GM21381 (cell line): ENCODE results near the gene GAS6.
"Not testable (repeated sequence)": the region's sequence is repeated elsewhere in the genome, so short reads cannot be mapped to it uniquely, and the experiment has no call there.

ENCODE experiments used
- ATAC-seq: cut with Tn5 transposase; IDR thresholded peaks from one replicate; pipeline ENCODE4 v1.9.1; 2021; ENCODE audit warnings: mild to moderate bottlenecking, moderate library complexity; ENCODE audit not compliant: unreplicated experiment

Gene GAS6

DNA sequence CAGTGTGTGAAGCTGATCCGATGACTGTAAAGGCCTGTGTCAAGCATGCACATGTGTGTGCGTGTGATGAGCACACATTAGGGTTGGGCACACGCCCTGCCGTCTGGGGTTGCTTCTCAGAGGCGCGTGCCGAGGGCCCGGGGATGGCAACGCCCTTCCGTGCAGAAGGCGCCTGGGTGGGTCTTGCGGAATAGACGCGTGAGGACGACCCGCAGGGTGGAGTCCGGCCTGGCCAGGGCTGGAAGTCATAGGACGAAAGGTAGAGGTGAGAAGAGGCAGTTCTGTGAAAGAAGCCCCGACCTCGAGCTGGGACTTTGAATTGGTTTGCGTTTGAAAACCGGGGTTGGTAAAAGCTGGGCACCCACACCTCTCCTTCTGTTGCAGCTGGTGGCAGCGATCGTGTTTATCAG is 69.1 kb downstream of the GAS6 start:
- ATAC-seq, result no peak

DNA sequence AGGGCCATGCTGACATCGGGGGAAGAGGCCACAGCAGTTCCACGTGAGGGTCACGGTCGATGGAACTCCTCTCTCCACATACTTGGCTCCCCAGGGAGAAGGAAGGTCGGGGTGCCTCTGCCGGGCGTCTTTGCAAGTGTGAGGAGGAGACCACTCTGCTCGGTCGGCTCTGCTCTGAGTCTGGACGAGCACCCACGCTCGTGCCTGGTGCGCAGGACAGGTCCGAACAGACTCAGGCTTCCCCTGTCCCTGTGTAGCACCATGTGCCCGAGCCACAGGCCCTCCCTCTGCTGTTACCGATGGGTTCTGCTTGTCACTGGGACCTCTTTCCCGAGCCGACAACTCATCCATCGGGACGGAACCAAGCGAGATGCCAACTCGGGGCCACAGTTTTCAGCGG is 69.8 kb downstream of the GAS6 start:
- ATAC-seq, result no peak

DNA sequence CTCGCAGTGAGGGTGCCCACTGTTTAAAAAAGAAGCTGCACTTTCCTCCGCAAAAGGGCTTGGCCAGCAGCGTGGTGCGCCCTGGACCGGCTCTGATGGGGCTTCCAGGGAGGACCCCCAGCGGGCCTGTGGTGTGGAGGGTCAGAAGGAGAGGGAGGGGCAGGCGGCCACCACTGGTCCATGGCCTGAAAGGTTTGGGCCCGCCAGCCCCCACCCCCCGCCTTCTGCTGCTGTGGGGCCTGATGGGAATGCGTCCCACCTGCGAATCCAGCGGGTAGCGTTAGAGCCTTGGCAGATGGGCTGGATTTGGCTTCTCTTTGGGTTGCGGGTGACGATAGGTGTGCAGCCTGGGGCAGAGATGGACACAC is 70.2 kb downstream of the GAS6 start:
- no peak for ATAC-seq

DNA sequence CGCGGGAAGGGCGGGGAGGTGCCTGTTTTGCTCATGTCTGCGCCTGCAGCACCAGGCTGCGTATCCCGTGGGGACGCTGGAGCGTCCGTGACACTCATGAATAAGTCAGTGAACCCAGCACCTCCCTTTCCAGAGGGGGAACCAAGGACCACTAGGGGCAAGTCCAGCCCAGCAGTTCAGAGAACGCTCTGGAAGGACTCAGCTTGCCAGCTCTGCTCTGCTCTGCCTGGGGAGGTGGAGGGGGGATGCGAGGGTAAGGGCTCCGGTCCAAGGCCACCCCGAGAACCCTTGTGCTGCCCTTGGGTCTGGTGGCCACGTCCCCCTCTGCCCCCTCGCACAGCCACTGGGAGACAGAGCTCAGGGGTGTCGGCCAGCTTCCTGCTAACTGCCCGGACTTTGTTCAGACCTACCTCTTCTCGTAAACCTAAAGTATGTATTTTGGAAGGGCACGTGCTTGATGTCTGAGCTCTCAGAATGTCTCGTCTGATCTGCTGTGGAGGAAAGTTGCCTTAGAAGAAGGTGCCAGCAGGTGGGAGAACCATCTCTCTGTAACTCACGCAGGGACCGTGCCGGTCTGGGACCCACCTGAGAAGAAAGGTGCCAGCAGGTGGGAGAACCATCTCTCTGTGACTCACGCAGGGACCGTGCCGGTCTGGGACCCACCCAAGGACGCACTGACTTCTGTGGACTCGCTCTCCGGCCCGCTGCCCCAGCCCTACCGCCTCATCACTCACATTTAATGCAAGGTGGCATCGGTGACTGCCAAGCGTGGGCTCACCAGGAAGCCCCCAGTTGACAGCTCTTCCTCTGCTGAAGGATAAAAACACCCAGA is 70.8 kb downstream of the GAS6 start:
- no peak for ATAC-seq

DNA sequence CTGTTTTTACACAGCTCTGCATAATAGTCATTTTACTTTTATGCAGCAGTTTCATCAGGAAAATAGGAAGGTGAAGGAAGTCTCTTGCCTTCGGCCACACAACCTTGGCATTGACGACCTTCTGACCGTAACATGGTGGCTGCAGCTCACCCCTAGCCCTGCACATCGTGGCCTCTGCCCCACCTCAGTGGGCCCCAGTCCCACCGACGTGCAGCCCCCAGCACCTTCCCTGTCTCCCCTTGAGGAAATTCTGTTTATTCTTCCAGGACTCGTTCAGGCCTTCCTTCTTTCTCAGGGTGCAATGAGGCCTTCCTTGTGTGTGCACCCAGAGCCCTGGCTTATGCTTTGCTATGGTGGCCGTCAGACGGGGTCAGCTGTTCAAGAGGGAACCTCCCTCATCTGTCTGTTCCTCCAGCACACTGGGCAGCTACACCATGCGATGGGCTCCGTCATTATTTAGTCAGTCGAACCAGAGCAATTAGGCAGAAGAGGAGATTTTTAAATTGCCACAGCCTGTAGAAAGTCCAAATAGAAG is 71.6 kb downstream of the GAS6 start:
- ATAC-seq, result no peak

DNA sequence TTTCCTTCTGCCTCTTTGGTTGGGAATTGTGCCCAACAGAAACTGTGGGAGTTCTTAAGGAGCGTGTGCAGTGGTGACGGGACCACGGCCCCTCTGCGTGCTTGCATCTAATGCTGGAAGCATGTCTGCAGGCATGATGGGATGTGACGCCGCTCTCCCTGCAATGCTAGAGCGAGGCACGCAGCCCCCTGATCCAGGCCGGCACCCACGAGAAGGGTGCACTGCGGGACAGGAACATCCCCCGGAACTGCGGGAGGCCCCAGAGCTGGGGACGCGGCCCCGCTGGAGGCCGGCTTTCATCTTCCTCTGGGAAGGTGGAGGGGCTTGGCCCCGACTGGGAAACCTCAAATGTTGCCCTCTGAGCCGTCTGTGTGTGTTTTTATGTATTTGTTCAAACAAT is 72.1 kb downstream of the GAS6 start:
- ATAC-seq, result no peak

DNA sequence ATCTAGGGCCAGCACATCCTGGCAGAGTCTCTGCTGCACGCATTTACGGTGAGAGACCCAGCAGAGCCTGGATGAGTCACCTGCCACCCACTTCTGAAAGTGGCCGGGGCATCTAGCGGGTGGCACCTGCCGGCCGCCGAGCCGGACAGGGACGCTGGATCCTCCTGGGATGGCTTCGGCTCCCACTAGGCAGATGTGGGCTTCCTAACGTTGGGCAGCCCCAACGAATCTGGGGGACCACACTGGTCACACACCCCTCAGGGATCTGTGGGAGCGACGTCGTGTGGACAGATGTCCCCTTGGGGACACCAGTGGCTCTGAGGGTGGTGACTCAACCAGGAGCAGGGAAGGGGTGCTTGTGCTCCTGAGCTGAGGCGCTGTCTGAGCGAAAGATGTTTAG is 72.7 kb downstream of the GAS6 start:
- ATAC-seq, result no peak

DNA sequence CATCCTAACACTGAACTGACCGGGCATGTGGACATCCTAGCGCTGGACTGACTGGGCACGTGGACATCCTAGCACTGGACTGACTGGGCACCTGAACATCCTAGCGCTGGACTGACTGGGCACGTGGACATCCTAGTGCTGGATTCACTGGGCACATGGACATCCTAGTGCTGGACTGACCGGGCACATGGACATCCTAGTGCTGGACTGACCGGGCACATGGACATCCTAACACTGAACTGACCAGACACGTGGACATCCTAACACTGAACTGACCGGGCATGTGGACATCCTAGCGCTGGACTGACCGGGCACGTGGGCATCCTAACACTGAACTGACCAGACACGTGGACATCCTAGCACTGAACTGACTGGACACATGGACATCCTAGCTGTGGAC is 73.9 kb downstream of the GAS6 start:
- not testable (repeated sequence) for ATAC-seq

DNA sequence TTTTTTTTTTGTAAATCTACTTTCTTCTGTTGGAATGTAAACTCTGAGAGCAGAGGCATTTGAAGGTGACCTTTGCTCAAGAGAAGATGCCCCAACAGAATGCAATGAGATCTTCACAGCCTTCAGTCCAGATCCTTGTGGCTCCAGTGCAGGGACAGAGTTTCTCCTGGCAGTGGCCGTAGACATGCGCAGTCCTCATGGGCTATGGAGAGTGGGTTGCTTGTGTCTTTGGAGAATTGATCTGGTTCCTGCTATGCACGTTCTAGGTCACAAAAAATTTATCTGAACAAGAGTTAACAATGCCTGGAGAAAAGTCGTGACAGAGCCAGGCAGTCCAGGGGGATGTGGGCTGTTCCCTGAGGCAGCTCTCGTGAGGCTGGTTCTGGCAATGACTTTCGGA is 74.7 kb downstream of the GAS6 start:
- ATAC-seq, result no peak

DNA sequence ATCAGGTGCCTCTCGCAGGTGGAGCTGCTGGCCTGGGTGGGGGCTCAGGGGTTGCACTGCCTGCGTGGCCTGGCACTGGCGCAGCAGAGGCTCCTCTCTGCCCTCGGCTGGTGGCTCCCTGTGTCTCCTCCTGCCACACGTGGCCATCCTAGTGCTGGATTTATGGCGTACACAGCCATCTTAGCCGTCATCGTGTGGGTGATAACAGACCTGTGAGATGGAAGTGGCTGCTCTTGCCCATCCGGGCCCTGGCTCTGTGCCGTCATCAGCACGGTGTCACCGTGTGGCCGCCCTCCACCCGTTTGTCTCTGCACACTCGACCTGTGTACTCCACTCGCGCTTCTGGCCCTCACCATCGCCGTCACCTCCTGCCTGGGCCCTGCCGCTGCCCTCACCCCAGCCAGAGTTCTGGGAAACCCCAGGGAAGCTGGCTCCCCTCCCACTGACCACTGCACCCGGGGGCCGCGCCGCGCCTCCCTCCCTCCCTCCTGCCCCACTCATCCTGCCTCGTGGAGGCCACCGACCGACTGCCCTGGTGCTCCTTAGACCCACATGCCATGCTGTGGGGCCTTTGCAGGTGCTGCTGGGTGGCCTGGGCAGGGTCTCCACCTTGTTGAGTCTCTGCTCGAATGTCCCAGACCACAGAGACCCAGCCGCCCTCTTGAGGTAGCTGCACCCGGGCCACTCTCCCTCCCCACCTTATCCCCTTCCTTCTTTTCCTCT is 75.3 kb downstream of the GAS6 start:
- no peak for ATAC-seq

DNA sequence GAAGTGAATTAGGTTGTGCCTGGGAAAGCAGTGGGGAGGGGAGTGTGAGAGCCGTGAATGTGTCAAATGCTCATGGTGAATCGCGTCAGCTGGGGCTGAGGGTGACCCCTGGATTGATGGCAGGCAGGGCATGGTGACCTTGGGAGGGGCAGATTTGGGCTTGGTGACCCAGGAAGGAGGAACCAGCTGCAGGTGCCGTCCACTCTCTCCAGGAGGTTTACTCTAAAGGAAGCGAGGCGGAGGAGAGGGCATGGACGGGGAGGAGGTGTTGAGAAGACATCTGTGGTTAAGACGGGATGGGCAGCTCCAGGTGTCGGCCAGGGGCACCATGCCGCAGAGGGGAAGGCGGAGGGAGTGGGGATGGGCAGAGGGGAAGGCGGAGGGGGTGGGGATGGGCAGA is 76.2 kb downstream of the GAS6 start:
- ATAC-seq, result no peak

DNA sequence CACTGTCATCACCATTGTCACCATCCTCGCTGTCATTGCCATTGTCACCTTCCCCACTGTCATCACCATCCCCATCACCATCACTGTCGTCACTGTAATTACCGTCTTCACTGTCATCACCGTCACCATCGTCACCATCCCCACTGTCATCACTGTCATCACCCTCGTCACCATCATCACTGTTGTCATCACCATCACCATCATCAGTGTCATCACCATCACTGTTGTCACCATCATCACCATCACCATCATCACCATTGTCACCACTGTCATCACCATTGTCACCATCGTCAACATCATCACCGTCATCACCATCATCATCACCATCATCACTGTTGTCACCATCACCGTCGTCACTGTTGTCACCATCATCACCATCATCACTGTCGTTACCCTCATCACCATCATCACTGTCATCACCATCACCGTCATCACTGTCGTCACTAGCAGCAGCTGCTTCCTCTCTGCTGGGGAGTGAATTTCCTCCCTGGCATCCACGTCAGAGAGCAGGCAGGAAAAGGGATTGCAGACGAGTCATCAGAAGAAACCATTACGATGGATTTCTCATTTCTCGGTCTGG is 77.5 kb downstream of the GAS6 start:
- no peak for ATAC-seq

DNA sequence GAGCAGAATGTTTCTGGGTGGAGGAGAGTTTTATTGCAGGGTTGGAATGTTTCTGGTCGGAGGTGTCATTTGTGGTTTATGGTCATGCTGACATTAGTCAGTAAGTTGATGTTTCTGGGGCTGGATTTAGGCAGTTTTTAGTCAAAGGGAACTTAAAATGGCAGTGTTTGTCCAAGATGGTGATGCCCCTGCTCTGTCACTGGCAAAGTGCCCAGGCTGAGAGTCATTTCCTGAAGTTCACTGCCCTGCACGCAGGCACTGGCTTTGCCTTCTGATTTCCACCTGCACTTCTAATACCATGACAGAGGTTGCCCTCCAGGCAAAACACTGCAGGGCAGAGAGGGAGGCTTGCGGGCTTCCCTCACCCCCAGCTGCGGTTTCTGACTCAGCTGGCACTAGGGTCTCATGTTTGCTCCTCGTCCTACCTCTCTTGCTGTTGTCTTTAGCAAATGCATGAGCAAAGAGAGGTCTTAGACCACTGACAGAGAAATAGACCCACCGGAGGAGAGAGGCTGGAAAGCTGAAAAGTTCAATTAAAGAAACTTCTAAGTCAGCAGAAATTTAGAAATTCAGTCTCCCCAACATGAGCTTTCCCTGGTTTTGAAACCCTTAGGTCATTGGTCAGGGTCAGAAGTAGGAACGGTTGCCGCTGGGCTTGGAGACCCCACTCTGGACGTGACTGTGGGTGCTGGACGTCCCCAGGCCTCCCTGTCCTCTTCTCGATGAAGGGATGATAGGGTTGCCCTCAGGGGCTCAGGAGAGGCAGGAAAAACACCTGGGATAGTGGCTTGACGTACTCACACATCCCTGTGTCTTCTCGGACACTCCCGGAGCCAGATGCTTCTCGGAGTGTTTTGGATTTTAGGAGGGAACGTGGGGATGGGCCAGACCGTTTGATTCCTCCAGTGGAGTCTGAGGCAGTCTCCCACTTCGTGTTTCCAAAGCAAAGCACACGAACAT is 78.5 kb downstream of the GAS6 start:
- ATAC-seq, result no peak

DNA sequence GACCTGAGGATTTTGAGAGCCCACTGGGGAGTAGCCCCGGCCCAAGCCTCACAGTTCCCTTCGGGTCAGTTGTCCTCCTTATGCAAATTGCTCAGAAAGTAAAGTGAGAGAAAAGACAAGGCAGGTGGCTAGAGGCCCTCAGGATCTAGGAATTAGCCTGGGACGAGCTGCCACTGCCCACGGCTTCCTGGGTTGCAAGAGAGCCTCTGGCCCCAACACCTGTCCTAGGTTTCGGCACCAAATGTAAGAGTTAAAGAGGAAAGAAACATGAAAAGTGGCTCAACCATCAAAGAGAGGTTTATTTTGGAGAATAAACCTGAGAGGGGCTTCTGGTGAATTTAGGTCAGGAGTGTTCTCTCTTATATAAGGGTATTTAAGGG is 79.2 kb downstream of the GAS6 start:
- ATAC-seq, result no peak

DNA sequence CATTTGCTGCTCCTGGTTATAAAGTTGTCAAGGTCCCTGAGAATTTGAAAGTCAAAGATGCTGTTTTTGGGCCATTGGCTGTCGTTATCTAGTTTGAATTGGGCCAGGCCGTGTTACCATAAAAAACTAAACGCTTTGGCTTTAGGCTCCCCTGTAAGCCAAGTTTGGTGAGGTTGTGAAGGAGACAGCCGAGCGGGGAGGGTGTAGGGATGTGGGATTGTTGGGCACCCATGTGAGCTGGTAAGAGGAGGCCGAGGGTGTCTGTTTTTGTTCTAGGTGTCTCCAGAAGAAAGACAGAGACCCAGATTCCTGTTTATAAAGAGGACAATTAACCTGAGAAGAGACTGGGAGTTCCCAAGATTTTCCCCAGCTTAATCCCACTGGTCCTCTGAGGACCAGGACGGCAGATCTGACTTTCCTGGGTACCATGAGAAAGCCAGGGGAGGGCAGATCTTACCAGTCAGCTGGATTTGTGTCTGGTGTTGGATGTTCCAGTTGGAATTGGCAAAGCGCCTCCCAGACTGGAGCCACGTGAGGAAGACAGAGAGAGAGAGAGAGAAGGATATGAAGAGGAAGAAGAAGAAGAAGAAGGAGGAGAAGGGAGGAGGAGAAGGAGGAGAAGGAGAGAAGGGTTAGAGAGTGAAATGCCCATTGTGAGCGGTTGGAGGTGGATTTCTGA is 79.8 kb downstream of the GAS6 start:
- no peak for ATAC-seq

DNA sequence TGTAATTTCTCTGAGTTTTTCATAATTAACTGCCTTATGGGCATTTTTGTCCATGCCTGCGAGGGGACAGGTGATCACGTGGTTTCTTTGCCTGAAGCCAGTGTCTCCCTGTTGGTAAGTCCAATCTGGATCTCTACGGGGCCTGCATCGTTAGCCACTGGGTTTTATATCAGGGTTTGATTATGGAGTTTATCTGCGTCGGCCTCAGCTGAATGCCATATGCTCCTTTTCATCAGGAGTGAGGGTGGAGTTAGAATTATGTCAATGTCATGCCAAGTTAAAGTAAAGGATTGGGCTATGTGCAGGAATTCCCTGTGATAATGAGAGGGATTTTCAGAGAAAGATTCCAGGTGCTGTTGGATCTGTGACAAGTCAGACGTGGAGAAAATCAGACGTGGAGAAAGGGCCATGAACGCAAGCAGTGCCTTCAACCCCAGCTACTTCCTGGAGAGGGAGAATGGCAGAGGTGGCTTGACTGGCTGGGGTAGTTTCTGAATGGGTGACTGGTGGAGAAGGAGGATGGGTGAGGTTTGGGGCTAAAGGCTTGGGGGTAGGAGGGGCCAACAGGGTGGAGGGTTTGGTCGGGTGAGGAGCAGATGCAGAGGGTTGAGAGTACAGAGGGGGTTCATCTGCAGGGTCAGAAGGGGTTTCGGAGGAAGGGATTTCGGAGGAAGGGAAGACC is 80.5 kb downstream of the GAS6 start:
- ATAC-seq, result no peak

DNA sequence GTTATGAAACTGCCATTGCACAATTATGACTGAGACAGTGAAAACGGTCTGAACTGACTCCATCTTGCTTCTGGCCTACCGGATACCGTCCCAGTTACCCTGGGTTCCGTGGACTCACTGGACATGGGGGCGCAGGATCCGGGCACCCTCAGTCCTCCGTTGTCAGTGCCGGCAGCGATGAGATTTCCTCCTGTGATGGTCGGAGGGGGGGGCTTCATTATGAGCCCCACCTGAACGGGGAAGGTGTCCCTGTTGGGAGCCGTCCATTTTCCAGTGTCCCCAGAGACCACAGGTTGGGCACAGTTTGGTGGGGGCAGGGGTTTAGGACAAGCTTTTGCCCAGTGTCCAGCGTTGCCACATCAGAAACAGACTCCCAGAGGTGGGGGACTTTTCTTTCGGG is 81.4 kb downstream of the GAS6 start:
- no peak for ATAC-seq

DNA sequence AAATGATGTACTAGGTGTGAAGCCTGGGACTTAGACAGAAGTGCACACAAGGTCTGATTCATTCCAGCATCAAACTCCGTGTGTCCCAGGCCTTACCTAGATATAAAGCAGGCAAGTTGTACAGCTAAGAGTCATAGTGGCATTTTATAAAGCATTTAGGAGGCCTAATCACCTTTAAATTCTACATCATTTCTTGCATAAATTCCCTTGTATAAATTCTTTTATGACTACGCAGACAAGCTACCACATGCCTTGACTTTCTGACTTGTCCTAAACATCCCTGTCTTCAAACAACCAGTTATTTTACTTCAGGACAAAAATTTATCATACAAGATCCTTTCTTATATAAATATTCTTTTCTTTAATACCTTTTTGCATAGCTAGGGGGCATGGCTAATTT is 82.3 kb downstream of the GAS6 start:
- no peak for ATAC-seq

DNA sequence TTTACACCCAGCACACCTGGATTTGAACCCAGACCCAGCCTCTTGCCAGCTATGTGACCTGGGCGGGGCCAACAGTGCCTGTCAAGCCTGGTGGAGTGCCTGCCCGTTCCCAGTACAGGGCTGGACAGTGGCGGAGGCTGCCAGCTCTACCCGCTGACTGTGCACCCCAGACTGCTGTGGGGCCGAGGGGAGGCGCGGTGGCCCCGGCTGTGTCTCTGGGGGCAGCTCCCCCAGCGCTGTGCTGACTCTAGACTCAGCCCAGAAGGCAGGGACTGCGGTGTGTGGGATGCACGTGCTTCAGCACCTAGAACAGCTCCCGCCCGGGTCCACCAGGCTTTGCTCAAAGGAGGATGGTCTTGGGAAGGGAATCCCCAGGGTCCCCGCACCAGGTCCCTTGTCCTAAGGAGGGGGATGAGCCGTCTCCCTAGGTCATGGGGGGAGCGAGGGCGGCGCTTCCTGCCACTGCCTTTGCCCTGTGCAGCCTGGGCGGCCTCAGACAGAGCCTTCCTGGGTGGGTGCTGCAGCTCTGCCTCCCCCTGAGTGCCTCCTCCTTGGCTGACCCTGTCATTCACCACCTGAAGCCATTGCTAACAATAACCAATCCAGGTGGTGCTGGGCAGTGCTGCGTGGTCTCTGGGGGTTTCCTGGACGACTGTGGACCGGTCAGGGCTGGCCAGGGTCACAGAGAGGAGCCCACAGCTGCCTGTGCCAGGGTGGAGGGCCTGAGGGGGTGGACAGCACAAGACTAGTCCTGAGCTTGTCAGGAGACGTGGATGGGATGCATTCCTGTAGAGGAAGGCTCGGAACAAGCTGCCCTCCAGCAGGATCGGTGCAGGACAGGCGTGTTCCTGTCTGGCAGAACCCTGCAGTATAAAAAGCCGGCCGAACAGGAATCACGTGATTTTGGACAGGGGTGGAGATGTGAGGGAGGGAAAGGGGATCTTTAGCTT is 86.3 kb downstream of the GAS6 start:
- no peak for ATAC-seq
